ENCODE results near the gene TRMT5. TPM values are rescaled to one million over a fixed set of nuclear protein-coding genes. Genes with fewer than 3 reads are reported as not detected.
A peak's percentile ranks its signal among the peaks of the same experiment; 100 is the strongest.

The TRMT5 gene
- total and polyA plus RNA-seq, 2 experiments from 2014 or later = 8.1 to 10.0 TPM

- no peak overlapping the region for H3K4me2 ChIP-seq (ENCODE audit: unreplicated experiment)
These were observed 15.5 kb downstream of the TRMT5 start for GRCh38 chr14:60965402-60965801.

DNA sequence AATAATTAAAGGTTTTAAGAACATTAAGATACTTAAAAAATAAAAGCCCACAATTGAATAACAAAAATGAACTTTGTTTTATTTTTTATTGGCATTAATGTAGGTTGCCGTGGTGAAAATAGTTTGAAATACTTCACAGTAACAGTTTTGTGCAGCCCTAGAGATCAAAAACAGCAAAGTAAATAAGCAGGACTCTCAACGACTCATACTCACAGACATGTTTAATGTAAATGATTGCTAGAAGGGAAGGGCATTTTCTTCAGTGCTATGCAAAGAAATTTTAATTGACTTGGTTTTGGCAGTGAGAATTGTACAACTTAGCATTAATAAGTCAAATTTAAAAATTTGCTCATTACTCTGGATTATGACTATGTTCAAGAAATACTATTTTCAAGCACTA, 16.0 kb downstream of the TRMT5 start:
- Histone ChIP-seq H3K4me2 (ENCODE audit: unreplicated experiment) (no peak overlapping the region), H3K4me1 (ENCODE audit: insufficient read depth) (peaks cover 5% of the 10 kb centered on the region; the same call in 1 of the 2 replicates), H3K36me3 (ENCODE audit: low read depth) (no peaks in the 10 kb centered on the region), H4K20me1 (ENCODE audit: insufficient read depth) (no peaks in the 10 kb centered on the region), H2AFZ (no peak overlapping the region), H3K27me3 (replicated peaks; ENCODE audit: insufficient read depth) (no peaks in the 10 kb centered on the region), H3K9me2 (ENCODE audit: insufficient read depth) (no peaks in the 10 kb centered on the region), H3K27ac (peak overlapping the region; percentile 7; the same call in 1 of the 2 replicates), H3F3A (ENCODE audit: insufficient read depth) (peaks cover 15% of the 10 kb centered on the region), H3K79me2 (ENCODE audit: insufficient read depth) (peaks cover 35% of the 10 kb centered on the region; the same call in 1 of the 2 replicates), H3K9ac (no peak overlapping the region), H3K9me3 (ENCODE audit: low read depth) (no peaks in the 10 kb centered on the region), H3K4me3 (no peak overlapping the region)
- 52 to 55% methylated on average over 2 of the region's 2 CpGs for WGBS, 2 experiments (ENCODE audit: low coverage in 1 of 2, low lambda C conversion rate in 2 of 2, missing lambda C conversion rate in 2 of 2)
- TF ChIP-seq EZH2phosphoT487 (IDR thresholded peaks at IDR 0.05; ENCODE audit: insufficient read depth, low read depth) (no peak), EZH2 (IDR thresholded peaks at IDR 0.05; ENCODE audit: insufficient read depth, poor library complexity, severe bottlenecking) (no peak)
- DNase-seq = no peak
- in situ Hi-C loops (cut with MboI) = no loop called here

More at GRCh38 chr14:60965402-60965801, 15.5 kb downstream of the TRMT5 start:
- H3F3A ChIP-seq (ENCODE audit: insufficient read depth) = peaks cover 15% of the 10 kb centered on the region
- H2AFZ ChIP-seq = no peak overlapping the region
- in situ Hi-C loops (cut with MboI) = no loop called here
- H3K27me3 ChIP-seq (replicated peaks; ENCODE audit: insufficient read depth) = no peaks in the 10 kb centered on the region
- H3K79me2 ChIP-seq (ENCODE audit: insufficient read depth) = peaks cover 30% of the 10 kb centered on the region; the same call in 1 of the 2 replicates
- H3K9me2 ChIP-seq (ENCODE audit: insufficient read depth) = no peaks in the 10 kb centered on the region
- peak overlapping the region; percentile 7; the same call in 1 of the 2 replicates for H3K27ac ChIP-seq
- H3K9me3 ChIP-seq (ENCODE audit: low read depth) = no peaks in the 10 kb centered on the region
- no peak overlapping the region for H3K9ac ChIP-seq
- no peak overlapping the region for H3K4me3 ChIP-seq
- H3K36me3 ChIP-seq (ENCODE audit: low read depth) = no peaks in the 10 kb centered on the region
- H4K20me1 ChIP-seq (ENCODE audit: insufficient read depth) = no peaks in the 10 kb centered on the region
- H3K4me1 ChIP-seq (ENCODE audit: insufficient read depth) = peaks cover 5% of the 10 kb centered on the region; the same call in 1 of the 2 replicates
- TF ChIP-seq EZH2phosphoT487 (IDR thresholded peaks at IDR 0.05; ENCODE audit: insufficient read depth, low read depth) (no peak), EZH2 (IDR thresholded peaks at IDR 0.05; ENCODE audit: insufficient read depth, poor library complexity, severe bottlenecking) (no peak)
- DNase-seq = peak; percentile 75

DNA sequence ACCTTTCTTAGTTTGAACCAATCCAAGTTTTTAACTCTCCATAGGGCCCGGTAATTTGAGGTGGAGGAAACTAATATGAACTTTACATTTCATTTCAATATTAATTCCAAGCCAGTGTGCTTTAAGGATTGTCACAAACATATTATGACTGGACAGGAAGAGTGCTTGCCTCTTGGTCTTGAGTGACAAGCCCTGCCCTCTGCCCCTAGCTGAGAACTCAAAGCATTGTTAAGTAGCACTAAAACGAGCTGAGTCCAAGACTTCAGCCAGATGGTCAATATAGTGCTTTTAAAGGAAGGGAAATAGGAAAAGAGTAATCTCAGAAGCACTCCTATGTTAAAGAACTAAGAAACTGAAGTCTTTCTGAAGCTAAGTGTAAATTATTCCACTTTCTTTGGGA, 17.1 kb downstream of the TRMT5 start:
- H3K79me2 ChIP-seq (ENCODE audit: insufficient read depth) = peaks cover 40% of the 10 kb centered on the region; the same call in 1 of the 2 replicates
- H3K4me2 ChIP-seq (ENCODE audit: unreplicated experiment) = no peak overlapping the region
- no peak overlapping the region for H3K4me3 ChIP-seq
- H3K9me2 ChIP-seq (ENCODE audit: insufficient read depth) = no peaks in the 10 kb centered on the region
- no peak for TF ChIP-seq EZH2 (IDR thresholded peaks at IDR 0.05; ENCODE audit: insufficient read depth, poor library complexity, severe bottlenecking)
- TF ChIP-seq EZH2phosphoT487 (IDR thresholded peaks at IDR 0.05; ENCODE audit: insufficient read depth, low read depth) = no peak
- no peaks in the 10 kb centered on the region for H4K20me1 ChIP-seq (ENCODE audit: insufficient read depth)
- H2AFZ ChIP-seq = no peak overlapping the region
- DNase-seq = no peak
- no peaks in the 10 kb centered on the region for H3K36me3 ChIP-seq (ENCODE audit: low read depth)
- H3K27ac ChIP-seq = no peak overlapping the region
- in situ Hi-C loops (cut with MboI) = no loop called here
- H3K27me3 ChIP-seq (replicated peaks; ENCODE audit: insufficient read depth) = no peaks in the 10 kb centered on the region
- H3K4me1 ChIP-seq (ENCODE audit: insufficient read depth) = peaks cover 5% of the 10 kb centered on the region; the same call in 1 of the 2 replicates
- no peaks in the 10 kb centered on the region for H3K9me3 ChIP-seq (ENCODE audit: low read depth)
- no peak overlapping the region for H3K9ac ChIP-seq
- H3F3A ChIP-seq (ENCODE audit: insufficient read depth) = peaks cover 15% of the 10 kb centered on the region
- 65 to 67% methylated on average over 2 of the region's 2 CpGs for WGBS, 2 experiments (ENCODE audit: low coverage in 1 of 2, low lambda C conversion rate in 2 of 2, missing lambda C conversion rate in 2 of 2)

- in situ Hi-C loops (cut with MboI) = no loop called here
- H3K4me3 ChIP-seq = no peak overlapping the region
- peaks cover 71% of the 10 kb centered on the region for H3K79me2 ChIP-seq (ENCODE audit: insufficient read depth)
- H3K36me3 ChIP-seq (ENCODE audit: low read depth) = peaks cover 9% of the 10 kb centered on the region; the same call in 1 of the 2 replicates
- no peak overlapping the region for H3K27ac ChIP-seq
- no peak for DNase-seq
- no peaks in the 10 kb centered on the region for H3K4me1 ChIP-seq (ENCODE audit: insufficient read depth)
- H4K20me1 ChIP-seq (ENCODE audit: insufficient read depth) = no peaks in the 10 kb centered on the region
- H3K9me3 ChIP-seq (ENCODE audit: low read depth) = peaks cover 12% of the 10 kb centered on the region
- H3K27me3 ChIP-seq (replicated peaks; ENCODE audit: insufficient read depth) = no peaks in the 10 kb centered on the region
- no peak overlapping the region for H2AFZ ChIP-seq
- H3K4me2 ChIP-seq (ENCODE audit: unreplicated experiment) = no peak overlapping the region
- no peaks in the 10 kb centered on the region for H3F3A ChIP-seq (ENCODE audit: insufficient read depth)
- TF ChIP-seq EZH2 (IDR thresholded peaks at IDR 0.05; ENCODE audit: insufficient read depth, poor library complexity, severe bottlenecking) (no peak), EZH2phosphoT487 (IDR thresholded peaks at IDR 0.05; ENCODE audit: insufficient read depth, low read depth) (no peak)
- H3K9me2 ChIP-seq (ENCODE audit: insufficient read depth) = no peaks in the 10 kb centered on the region
- H3K9ac ChIP-seq = no peak overlapping the region
These were observed 22.7 kb downstream of the TRMT5 start for GRCh38 chr14:60958146-60958545.

- WGBS, 2 experiments (ENCODE audit: low coverage in 1 of 2, low lambda C conversion rate in 2 of 2, missing lambda C conversion rate in 2 of 2) = 95 to 100% methylated on average over 1 of the region's 1 CpG
- TF ChIP-seq EZH2 (IDR thresholded peaks at IDR 0.05; ENCODE audit: insufficient read depth, poor library complexity, severe bottlenecking) (no peak), EZH2phosphoT487 (IDR thresholded peaks at IDR 0.05; ENCODE audit: insufficient read depth, low read depth) (no peak)
- H3K9me2 ChIP-seq (ENCODE audit: insufficient read depth) = no peaks in the 10 kb centered on the region
- H3F3A ChIP-seq (ENCODE audit: insufficient read depth) = no peaks in the 10 kb centered on the region
- no peak overlapping the region for H2AFZ ChIP-seq
- no peaks in the 10 kb centered on the region for H4K20me1 ChIP-seq (ENCODE audit: insufficient read depth)
- H3K9me3 ChIP-seq (ENCODE audit: low read depth) = peaks cover 12% of the 10 kb centered on the region
- in situ Hi-C loops (cut with MboI) = no loop called here
- no peaks in the 10 kb centered on the region for H3K27me3 ChIP-seq (replicated peaks; ENCODE audit: insufficient read depth)
- H3K27ac ChIP-seq = no peak overlapping the region
- peaks cover 9% of the 10 kb centered on the region; the same call in 1 of the 2 replicates for H3K36me3 ChIP-seq (ENCODE audit: low read depth)
- no peak for DNase-seq
- H3K4me1 ChIP-seq (ENCODE audit: insufficient read depth) = peaks cover 6% of the 10 kb centered on the region
- H3K4me3 ChIP-seq = no peak overlapping the region
- no peak overlapping the region for H3K4me2 ChIP-seq (ENCODE audit: unreplicated experiment)
- H3K9ac ChIP-seq = no peak overlapping the region
- H3K79me2 ChIP-seq (ENCODE audit: insufficient read depth) = peaks cover 69% of the 10 kb centered on the region
These were observed 24.2 kb downstream of the TRMT5 start for GRCh38 chr14:60956632-60957031.

All from GM23248 (cell line).